Neural crest cell (in vitro differentiated cells): ENCODE data around the gene SNCAIP. TPM values are rescaled to one million over a fixed set of nuclear protein-coding genes. Genes with fewer than 3 reads are reported as not detected.

ENCODE experiments used
- DNase-seq: peaks from one replicate; pipeline ENCODE4 v3.0.0; 2021; ENCODE audit warnings: low read depth, mixed read lengths, low spot score
- H3K27ac Mint-ChIP-seq: one replicate; pipeline ENCODE4 v1.8.0; 2021; ENCODE audit warnings: mild to moderate bottlenecking, mixed read lengths; ENCODE audit not compliant: unreplicated experiment
- H3K27me3 Mint-ChIP-seq: 2 replicates; pipeline ENCODE4 v1.8.0; 2021; ENCODE audit warnings: low read depth, mild to moderate bottlenecking, mixed read lengths
- H3K36me3 Mint-ChIP-seq: 2 replicates; pipeline ENCODE4 v1.8.0; 2021; ENCODE audit warnings: low read depth, mild to moderate bottlenecking, mixed read lengths
- H3K4me1 Mint-ChIP-seq: 2 replicates; pipeline ENCODE4 v1.8.0; 2021; ENCODE audit warnings: mixed read lengths
- H3K4me3 Mint-ChIP-seq: one replicate; pipeline ENCODE4 v1.8.0; 2021; ENCODE audit warnings: mild to moderate bottlenecking, mixed read lengths
- H3K9me3 Mint-ChIP-seq: 2 replicates; pipeline ENCODE4 v1.8.0; 2021; ENCODE audit warnings: mixed read lengths
- CTCF ChIP-seq: fragments of 200-600 bp; sonication (generic); conservative IDR thresholded peaks from 2 replicates; pipeline ENCODE4 v1.5.0; 2021; ENCODE audit warnings: antibody characterized with exemption, mild to moderate bottlenecking
- total RNA-seq: library from RNA; stranded (reverse); gene quantifications from 2 replicates; pipeline ENCODE4 v1.2.1, GENCODE V29; 2021

The SNCAIP gene
- total RNA-seq, 1 donor from 2014 or later = 10.2 TPM

- Mint-ChIP-seq H3K9me3 (no peaks in the 10 kb centered on the region), H3K27ac (no peak overlapping the region), H3K27me3 (no peaks in the 10 kb centered on the region), H3K4me3 (no peak overlapping the region), H3K36me3 (no peaks in the 10 kb centered on the region), H3K4me1 (no peaks in the 10 kb centered on the region)
- no peak for DNase-seq
- no peak for TF ChIP-seq CTCF
Observed at GRCh38 chr5:122473138-122473843, 161.3 kb downstream of the SNCAIP start.

- H3K4me1 Mint-ChIP-seq = no peaks in the 10 kb centered on the region
- no peak overlapping the region for H3K27ac Mint-ChIP-seq
- no peaks in the 10 kb centered on the region for H3K27me3 Mint-ChIP-seq
- TF ChIP-seq CTCF = no peak
- no peaks in the 10 kb centered on the region for H3K36me3 Mint-ChIP-seq
- no peaks in the 10 kb centered on the region for H3K9me3 Mint-ChIP-seq
- DNase-seq = no peak
- no peak overlapping the region for H3K4me3 Mint-ChIP-seq
Observed at GRCh38 chr5:122473941-122474340, 161.9 kb downstream of the SNCAIP start.

- H3K9me3 Mint-ChIP-seq = no peaks in the 10 kb centered on the region
- TF ChIP-seq CTCF = no peak
- no peak overlapping the region for H3K4me3 Mint-ChIP-seq
- H3K36me3 Mint-ChIP-seq = no peaks in the 10 kb centered on the region
- H3K27me3 Mint-ChIP-seq = no peaks in the 10 kb centered on the region
- DNase-seq = no peak
- H3K4me1 Mint-ChIP-seq = no peaks in the 10 kb centered on the region
- H3K27ac Mint-ChIP-seq = no peak overlapping the region
Observed at GRCh38 chr5:122478741-122479442, 166.9 kb downstream of the SNCAIP start.

- Mint-ChIP-seq H3K36me3 (no peaks in the 10 kb centered on the region), H3K4me3 (no peak overlapping the region), H3K4me1 (no peaks in the 10 kb centered on the region), H3K27me3 (no peaks in the 10 kb centered on the region), H3K27ac (no peak overlapping the region), H3K9me3 (no peaks in the 10 kb centered on the region)
- TF ChIP-seq CTCF = no peak
- DNase-seq = no peak
Observed at GRCh38 chr5:122480146-122480545, 168.1 kb downstream of the SNCAIP start.

- no peak for TF ChIP-seq CTCF
- no peak overlapping the region for H3K4me3 Mint-ChIP-seq
- DNase-seq = no peak
- no peak overlapping the region for H3K27ac Mint-ChIP-seq
- no peaks in the 10 kb centered on the region for H3K4me1 Mint-ChIP-seq
- H3K27me3 Mint-ChIP-seq = no peaks in the 10 kb centered on the region
- no peaks in the 10 kb centered on the region for H3K9me3 Mint-ChIP-seq
- no peaks in the 10 kb centered on the region for H3K36me3 Mint-ChIP-seq
Observed at GRCh38 chr5:122484103-122484502, 172.1 kb downstream of the SNCAIP start.
